Measurements from ENCODE around the gene TNFRSF1A. TPM values are rescaled to one million over a fixed set of nuclear protein-coding genes. Genes with fewer than 3 reads are reported as not detected.

The TNFRSF1A gene
- total RNA-seq, 1 donor from 2014 or later, result 125 TPM

- H3K27me3 Mint-ChIP-seq (ENCODE audit: unreplicated experiment), result peaks cover 11% of the 10 kb centered on the region
- no peaks in the 10 kb centered on the region for H3K9me3 Mint-ChIP-seq (ENCODE audit: unreplicated experiment)
- no peak overlapping the region for H3K27ac Mint-ChIP-seq (ENCODE audit: unreplicated experiment)
- H3K36me3 Mint-ChIP-seq (ENCODE audit: low read depth, unreplicated experiment), result no peaks in the 10 kb centered on the region
- no peak for DNase-seq (ENCODE audit: low spot score)
- no peak for TF ChIP-seq CTCF (IDR thresholded peaks at IDR 0.05; ENCODE audit: unreplicated experiment)
- no peak overlapping the region for H3K4me3 Mint-ChIP-seq (ENCODE audit: unreplicated experiment)
- peaks cover 26% of the 10 kb centered on the region for H3K4me1 Mint-ChIP-seq (ENCODE audit: unreplicated experiment)
Observed at GRCh38 chr12:6367065-6367968, 25.4 kb upstream of the TNFRSF1A start.

DNA sequence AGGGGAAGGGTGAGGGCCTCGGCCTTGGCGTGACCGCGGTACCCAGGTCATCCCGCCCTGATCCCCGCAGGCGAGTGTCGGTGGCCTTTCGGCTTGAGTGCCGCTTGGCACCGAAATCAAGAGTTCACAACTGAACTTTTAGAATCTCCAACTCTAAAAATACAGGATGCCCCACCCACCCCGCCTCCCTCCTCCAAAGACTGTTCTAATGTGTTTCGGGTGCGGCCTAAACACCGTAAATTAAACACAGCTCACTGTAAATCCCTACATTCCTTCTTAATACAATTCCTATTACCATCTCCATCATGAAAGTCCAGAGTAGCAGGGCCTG, 22.1 kb upstream of the TNFRSF1A start:
- peaks cover 4% of the 10 kb centered on the region for H3K27me3 Mint-ChIP-seq (ENCODE audit: unreplicated experiment)
- H3K4me1 Mint-ChIP-seq (ENCODE audit: unreplicated experiment), result peaks cover 8% of the 10 kb centered on the region
- no peak overlapping the region for H3K27ac Mint-ChIP-seq (ENCODE audit: unreplicated experiment)
- no peaks in the 10 kb centered on the region for H3K36me3 Mint-ChIP-seq (ENCODE audit: low read depth, unreplicated experiment)
- TF ChIP-seq CTCF (IDR thresholded peaks at IDR 0.05; ENCODE audit: unreplicated experiment), result no peak
- H3K9me3 Mint-ChIP-seq (ENCODE audit: unreplicated experiment), result no peaks in the 10 kb centered on the region
- no peak for DNase-seq (ENCODE audit: low spot score)
- peak overlapping the region; percentile 79 for H3K4me3 Mint-ChIP-seq (ENCODE audit: unreplicated experiment)

- H3K27me3 Mint-ChIP-seq (ENCODE audit: unreplicated experiment), result peaks cover 4% of the 10 kb centered on the region
- H3K27ac Mint-ChIP-seq (ENCODE audit: unreplicated experiment), result no peak overlapping the region
- no peak for TF ChIP-seq CTCF (IDR thresholded peaks at IDR 0.05; ENCODE audit: unreplicated experiment)
- peaks cover 3% of the 10 kb centered on the region for H3K4me1 Mint-ChIP-seq (ENCODE audit: unreplicated experiment)
- no peaks in the 10 kb centered on the region for H3K9me3 Mint-ChIP-seq (ENCODE audit: unreplicated experiment)
- peak; percentile 73 for DNase-seq (ENCODE audit: low spot score)
- H3K36me3 Mint-ChIP-seq (ENCODE audit: low read depth, unreplicated experiment), result no peaks in the 10 kb centered on the region
- H3K4me3 Mint-ChIP-seq (ENCODE audit: unreplicated experiment), result no peak overlapping the region
Observed at GRCh38 chr12:6363330-6364043, 21.6 kb upstream of the TNFRSF1A start.

- H3K36me3 Mint-ChIP-seq (ENCODE audit: low read depth, unreplicated experiment), result no peaks in the 10 kb centered on the region
- TF ChIP-seq CTCF (IDR thresholded peaks at IDR 0.05; ENCODE audit: unreplicated experiment), result no peak
- no peaks in the 10 kb centered on the region for H3K9me3 Mint-ChIP-seq (ENCODE audit: unreplicated experiment)
Observed at GRCh38 chr12:6363010-6363329, 21.1 kb upstream of the TNFRSF1A start.

GRCh38 chr12:6362403-6362802, 20.5 kb upstream of the TNFRSF1A start:
- no peak for TF ChIP-seq CTCF (IDR thresholded peaks at IDR 0.05; ENCODE audit: unreplicated experiment)
- Mint-ChIP-seq H3K36me3 (ENCODE audit: low read depth, unreplicated experiment) (no peaks in the 10 kb centered on the region), H3K9me3 (ENCODE audit: unreplicated experiment) (no peaks in the 10 kb centered on the region), H3K27ac (ENCODE audit: unreplicated experiment) (peak overlapping the region; percentile 32), H3K27me3 (ENCODE audit: unreplicated experiment) (peaks cover 5% of the 10 kb centered on the region), H3K4me3 (ENCODE audit: unreplicated experiment) (no peak overlapping the region), H3K4me1 (ENCODE audit: unreplicated experiment) (peaks cover 2% of the 10 kb centered on the region)
- no peak for DNase-seq (ENCODE audit: low spot score)

More at GRCh38 chr12:6363010-6363329, 21.1 kb upstream of the TNFRSF1A start:
- H3K27ac Mint-ChIP-seq (ENCODE audit: unreplicated experiment), result no peak overlapping the region
- DNase-seq (ENCODE audit: low spot score), result no peak
- no peak overlapping the region for H3K4me3 Mint-ChIP-seq (ENCODE audit: unreplicated experiment)
- peaks cover 2% of the 10 kb centered on the region for H3K4me1 Mint-ChIP-seq (ENCODE audit: unreplicated experiment)
- peaks cover 4% of the 10 kb centered on the region for H3K27me3 Mint-ChIP-seq (ENCODE audit: unreplicated experiment)
